Thoracic aorta (tissue), 2 donors: ENCODE results near the gene IL36B. TPM values are rescaled to one million over a fixed set of nuclear protein-coding genes. Genes with fewer than 3 reads are reported as not detected.

Experiments
- ATAC-seq: fragments of 150-250 bp; one replicate; pipeline ENCODE4 v1.8.0; 2017; ENCODE audit warnings: low read depth; ENCODE audit not compliant: insufficient number of reproducible peaks, low FRiP score
- DNase-seq: peaks from one replicate; pipeline ENCODE4 v3.0.0-alpha.2; 2020; ENCODE audit warnings: low spot score
- H3K27ac ChIP-seq, 2 donors: fragments of 200-600 bp; sonication (generic); 1 replicate in 1 of 2; 2 replicates in 1 of 2; pipeline ENCODE4 v1.5.1; 2016; ENCODE audit warnings: mild to moderate bottlenecking in 2 of 2, moderate library complexity in 2 of 2
- H3K27me3 ChIP-seq: fragments of 200-600 bp; sonication (generic); replicated peaks from 2 replicates; pipeline ENCODE4 v1.6.0; 2016; ENCODE audit warnings: mild to moderate bottlenecking; ENCODE audit not compliant: insufficient read depth
- H3K36me3 ChIP-seq: fragments of 200-600 bp; sonication (generic); one replicate; pipeline ENCODE4 v1.5.1; 2016
- H3K4me1 ChIP-seq, 2 donors: fragments of 200-600 bp; sonication (generic); 1 replicate in 1 of 2; 2 replicates in 1 of 2; pipeline versions ENCODE4 v1.5.1 to v1.6.0; 2016; ENCODE audit warnings: low read depth in 2 of 2, mild to moderate bottlenecking in 1 of 2; ENCODE audit not compliant: control insufficient read depth in 1 of 2
- H3K4me3 ChIP-seq: fragments of 200-600 bp; sonication (generic); 2 replicates; pipeline ENCODE4 v1.5.1; 2016; ENCODE audit warnings: mild to moderate bottlenecking
- H3K9me3 ChIP-seq: fragments of 200-600 bp; sonication (generic); 2 replicates; pipeline ENCODE4 v1.5.1; 2016
- total RNA-seq, 2 donors: library from RNA; depleted of rRNA; stranded (reverse); fragments of >200 nt; gene quantifications; one replicate each; pipeline versions ENCODE4 v1.1.0 to v1.2.3, GENCODE V29; 2016
- TF ChIP-seq, protein P1 (sequence below): fragments of 200-600 bp; sonication (generic); IDR thresholded peaks from one replicate; pipeline ENCODE4 v1.5.1; 2019; ENCODE audit warnings: antibody characterized with exemption

The IL36B gene
- total RNA-seq, 2 donors from 2014 or later, result not detected

DNA sequence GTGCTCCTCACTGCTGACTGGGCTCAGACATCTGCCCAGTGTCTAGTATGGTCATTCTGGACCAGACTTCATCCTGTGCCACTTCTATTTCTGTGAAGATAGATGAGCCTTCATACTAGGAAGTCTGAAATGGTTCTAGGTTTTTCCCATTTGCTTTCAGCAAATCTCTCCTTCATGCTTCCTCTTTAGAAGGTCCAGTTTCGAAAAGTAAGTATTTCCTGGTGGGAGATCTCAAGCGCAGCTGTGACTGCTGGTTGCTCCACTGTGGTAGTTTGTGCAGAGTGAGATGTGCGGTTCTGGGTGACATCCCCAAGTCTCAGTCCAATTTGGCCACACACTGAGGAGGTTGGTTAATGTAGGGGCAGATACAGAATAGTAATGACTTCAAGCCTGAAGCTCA, 14.4 kb downstream of the IL36B start:
- Histone ChIP-seq H3K27me3 (no peaks in the 10 kb centered on the region), H3K9me3 (no peaks in the 10 kb centered on the region), H3K4me1 (no peaks in the 10 kb centered on the region), H3K4me3 (no peak overlapping the region), H3K27ac (no peak overlapping the region), H3K36me3 (no peaks in the 10 kb centered on the region)
- no peak for ATAC-seq
- DNase-seq, result no peak
- TF ChIP-seq, protein P1, sequence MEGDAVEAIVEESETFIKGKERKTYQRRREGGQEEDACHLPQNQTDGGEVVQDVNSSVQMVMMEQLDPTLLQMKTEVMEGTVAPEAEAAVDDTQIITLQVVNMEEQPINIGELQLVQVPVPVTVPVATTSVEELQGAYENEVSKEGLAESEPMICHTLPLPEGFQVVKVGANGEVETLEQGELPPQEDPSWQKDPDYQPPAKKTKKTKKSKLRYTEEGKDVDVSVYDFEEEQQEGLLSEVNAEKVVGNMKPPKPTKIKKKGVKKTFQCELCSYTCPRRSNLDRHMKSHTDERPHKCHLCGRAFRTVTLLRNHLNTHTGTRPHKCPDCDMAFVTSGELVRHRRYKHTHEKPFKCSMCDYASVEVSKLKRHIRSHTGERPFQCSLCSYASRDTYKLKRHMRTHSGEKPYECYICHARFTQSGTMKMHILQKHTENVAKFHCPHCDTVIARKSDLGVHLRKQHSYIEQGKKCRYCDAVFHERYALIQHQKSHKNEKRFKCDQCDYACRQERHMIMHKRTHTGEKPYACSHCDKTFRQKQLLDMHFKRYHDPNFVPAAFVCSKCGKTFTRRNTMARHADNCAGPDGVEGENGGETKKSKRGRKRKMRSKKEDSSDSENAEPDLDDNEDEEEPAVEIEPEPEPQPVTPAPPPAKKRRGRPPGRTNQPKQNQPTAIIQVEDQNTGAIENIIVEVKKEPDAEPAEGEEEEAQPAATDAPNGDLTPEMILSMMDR, result no peak

GRCh38 chr2:113036763-113037162, 15.9 kb downstream of the IL36B start:
- Histone ChIP-seq H3K9me3 (no peaks in the 10 kb centered on the region), H3K4me1 (no peaks in the 10 kb centered on the region), H3K27ac (no peak overlapping the region), H3K36me3 (no peaks in the 10 kb centered on the region), H3K27me3 (no peaks in the 10 kb centered on the region), H3K4me3 (no peak overlapping the region)
- DNase-seq, result no peak
- TF ChIP-seq, protein P1, result no peak
- ATAC-seq, result no peak

GRCh38 chr2:113034016-113034415, 18.7 kb downstream of the IL36B start:
- DNase-seq (no peak), ATAC-seq (no peak)
- Histone ChIP-seq H3K9me3 (no peaks in the 10 kb centered on the region), H3K4me1 (no peaks in the 10 kb centered on the region), H3K36me3 (no peaks in the 10 kb centered on the region), H3K4me3 (no peak overlapping the region), H3K27me3 (no peaks in the 10 kb centered on the region), H3K27ac (no peak overlapping the region)
- TF ChIP-seq, protein P1, result no peak

GRCh38 chr2:113032737-113033136, 19.9 kb downstream of the IL36B start:
- DNase-seq, result no peak
- H3K4me1 ChIP-seq, result no peaks in the 10 kb centered on the region
- H3K4me3 ChIP-seq, result no peak overlapping the region
- H3K36me3 ChIP-seq, result no peaks in the 10 kb centered on the region
- H3K27me3 ChIP-seq, result no peaks in the 10 kb centered on the region
- ATAC-seq, result no peak
- H3K9me3 ChIP-seq, result no peaks in the 10 kb centered on the region
- TF ChIP-seq, protein P1, result no peak
- no peak overlapping the region for H3K27ac ChIP-seq

- TF ChIP-seq, protein P1, result no peak
- H3K27ac ChIP-seq, result no peak overlapping the region
- H3K27me3 ChIP-seq, result no peaks in the 10 kb centered on the region
- ATAC-seq (no peak), DNase-seq (no peak)
- no peak overlapping the region for H3K4me3 ChIP-seq
- no peaks in the 10 kb centered on the region for H3K9me3 ChIP-seq
- no peaks in the 10 kb centered on the region for H3K36me3 ChIP-seq
- H3K4me1 ChIP-seq, result no peaks in the 10 kb centered on the region
Measured at GRCh38 chr2:113028112-113028511, 24.6 kb downstream of the IL36B start.
